ENCODE results near the gene S100A13. TPM values are rescaled to one million over a fixed set of nuclear protein-coding genes. Genes with fewer than 3 reads are reported as not detected.
"Not testable (repeated sequence)": the region's sequence is repeated elsewhere in the genome, so short reads cannot be mapped to it uniquely, and the experiment has no call there.

The S100A13 gene
- total RNA-seq, 1 donor from 2014 or later, result 33.7 TPM

DNA sequence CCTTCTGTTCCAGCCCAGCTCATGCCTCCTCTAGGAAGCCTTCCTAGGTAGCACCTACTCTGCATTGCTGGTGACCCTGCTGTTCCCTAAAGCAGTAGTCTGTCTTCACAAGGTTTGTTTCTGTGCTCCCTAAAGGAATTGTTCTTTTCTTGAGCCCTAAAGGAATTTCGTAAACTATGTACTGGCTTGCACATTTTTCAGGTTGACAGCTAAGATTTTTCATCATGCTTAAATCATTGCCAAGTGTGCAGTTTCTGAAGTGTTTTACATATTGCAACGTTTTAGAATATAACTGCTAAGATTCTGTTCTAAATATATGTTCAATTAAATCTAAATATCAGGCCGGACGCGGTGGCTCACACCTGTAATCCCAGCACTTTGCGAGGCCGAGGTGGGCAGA is 27.5 kb downstream of the S100A13 start:
- Mint-ChIP-seq H3K4me3 (peak overlapping the region; percentile 32), H3K4me1 (peaks cover 17% of the 10 kb centered on the region), H3K27me3 (ENCODE audit: low read depth) (no peaks in the 10 kb centered on the region), H3K9me3 (no peaks in the 10 kb centered on the region), H3K27ac (ENCODE audit: unreplicated experiment) (peak overlapping the region; percentile 61), H3K36me3 (ENCODE audit: low read depth) (no peaks in the 10 kb centered on the region)
- TF ChIP-seq, protein P1, sequence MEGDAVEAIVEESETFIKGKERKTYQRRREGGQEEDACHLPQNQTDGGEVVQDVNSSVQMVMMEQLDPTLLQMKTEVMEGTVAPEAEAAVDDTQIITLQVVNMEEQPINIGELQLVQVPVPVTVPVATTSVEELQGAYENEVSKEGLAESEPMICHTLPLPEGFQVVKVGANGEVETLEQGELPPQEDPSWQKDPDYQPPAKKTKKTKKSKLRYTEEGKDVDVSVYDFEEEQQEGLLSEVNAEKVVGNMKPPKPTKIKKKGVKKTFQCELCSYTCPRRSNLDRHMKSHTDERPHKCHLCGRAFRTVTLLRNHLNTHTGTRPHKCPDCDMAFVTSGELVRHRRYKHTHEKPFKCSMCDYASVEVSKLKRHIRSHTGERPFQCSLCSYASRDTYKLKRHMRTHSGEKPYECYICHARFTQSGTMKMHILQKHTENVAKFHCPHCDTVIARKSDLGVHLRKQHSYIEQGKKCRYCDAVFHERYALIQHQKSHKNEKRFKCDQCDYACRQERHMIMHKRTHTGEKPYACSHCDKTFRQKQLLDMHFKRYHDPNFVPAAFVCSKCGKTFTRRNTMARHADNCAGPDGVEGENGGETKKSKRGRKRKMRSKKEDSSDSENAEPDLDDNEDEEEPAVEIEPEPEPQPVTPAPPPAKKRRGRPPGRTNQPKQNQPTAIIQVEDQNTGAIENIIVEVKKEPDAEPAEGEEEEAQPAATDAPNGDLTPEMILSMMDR (conservative IDR thresholded peaks at IDR 0.05), result no peak
- DNase-seq (ENCODE audit: low read depth, low spot score), result no peak

DNA sequence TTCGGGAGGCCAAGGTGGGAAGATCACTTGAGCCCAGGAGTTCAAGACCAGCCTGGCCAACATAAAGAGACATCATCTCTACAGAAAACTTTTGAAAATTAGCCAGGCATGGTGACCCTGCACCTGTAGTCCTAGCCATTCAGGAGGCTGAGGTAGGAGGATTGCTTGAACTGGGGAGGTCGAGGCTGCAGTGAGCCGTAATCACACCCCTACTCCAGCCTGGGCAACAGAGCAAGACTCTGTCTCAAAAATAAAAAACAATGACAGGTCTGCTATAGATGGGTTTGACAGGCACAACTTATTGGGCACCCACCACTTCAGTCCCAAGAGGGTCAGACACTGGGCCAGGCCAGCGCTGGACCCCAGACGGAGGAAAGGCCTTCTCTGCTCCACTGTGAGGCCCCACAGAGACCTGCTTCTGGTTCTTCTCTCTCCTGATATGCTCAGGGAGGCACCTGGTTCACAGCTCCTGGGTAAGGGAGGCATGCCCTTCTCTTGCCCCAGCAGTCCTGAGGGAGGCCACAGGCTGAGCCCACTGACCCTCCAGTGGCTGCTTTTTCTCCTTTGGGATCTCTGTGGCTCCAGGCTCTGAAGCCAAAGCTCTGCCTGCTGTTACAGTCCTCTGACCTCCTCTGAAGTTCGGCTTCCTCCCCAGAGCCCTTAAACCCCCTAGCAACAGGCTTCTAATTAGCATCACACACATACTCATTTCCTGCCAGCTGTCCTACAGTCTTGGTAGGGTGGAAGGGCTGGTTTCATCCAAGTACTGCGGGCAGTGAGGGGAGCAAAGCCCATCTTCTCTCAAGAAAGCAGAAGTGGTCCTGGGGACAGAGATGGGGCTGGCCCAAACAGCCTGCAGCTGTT is 28.8 kb downstream of the S100A13 start:
- TF ChIP-seq, protein P1 (conservative IDR thresholded peaks at IDR 0.05), result no peak
- no peaks in the 10 kb centered on the region for H3K36me3 Mint-ChIP-seq (ENCODE audit: low read depth)
- H3K4me1 Mint-ChIP-seq, result peaks cover 25% of the 10 kb centered on the region
- H3K27ac Mint-ChIP-seq (ENCODE audit: unreplicated experiment), result peak overlapping the region; percentile 94
- H3K27me3 Mint-ChIP-seq (ENCODE audit: low read depth), result no peaks in the 10 kb centered on the region
- H3K9me3 Mint-ChIP-seq, result no peaks in the 10 kb centered on the region
- H3K4me3 Mint-ChIP-seq, result peak overlapping the region; percentile 14
- no peak for DNase-seq (ENCODE audit: low read depth, low spot score)

DNA sequence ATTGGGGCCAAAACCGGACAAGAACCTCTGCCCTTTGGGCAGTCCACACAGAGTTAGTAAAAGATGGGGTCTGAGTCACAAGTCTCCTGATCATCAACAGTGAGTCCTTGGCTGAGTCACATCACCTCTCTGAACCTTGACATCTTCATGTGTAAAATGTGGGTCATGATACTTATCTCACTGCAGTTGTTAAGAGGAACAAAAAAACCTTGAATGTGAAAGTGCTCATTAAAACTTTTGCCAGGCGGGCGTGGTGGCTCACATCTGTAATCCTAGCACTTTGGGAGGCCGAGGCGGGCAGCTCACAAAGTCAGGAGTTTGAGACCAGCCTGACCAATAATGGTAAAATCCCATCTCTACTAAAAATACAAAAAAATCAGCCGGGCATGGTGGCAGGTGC is 30.1 kb downstream of the S100A13 start:
- Mint-ChIP-seq H3K4me3 (no peak overlapping the region), H3K27ac (ENCODE audit: unreplicated experiment) (peak overlapping the region; percentile 35), H3K4me1 (peaks cover 35% of the 10 kb centered on the region), H3K9me3 (no peaks in the 10 kb centered on the region), H3K27me3 (ENCODE audit: low read depth) (no peaks in the 10 kb centered on the region), H3K36me3 (ENCODE audit: low read depth) (no peaks in the 10 kb centered on the region)
- DNase-seq (ENCODE audit: low read depth, low spot score), result no peak
- TF ChIP-seq, protein P1 (conservative IDR thresholded peaks at IDR 0.05), result no peak

DNA sequence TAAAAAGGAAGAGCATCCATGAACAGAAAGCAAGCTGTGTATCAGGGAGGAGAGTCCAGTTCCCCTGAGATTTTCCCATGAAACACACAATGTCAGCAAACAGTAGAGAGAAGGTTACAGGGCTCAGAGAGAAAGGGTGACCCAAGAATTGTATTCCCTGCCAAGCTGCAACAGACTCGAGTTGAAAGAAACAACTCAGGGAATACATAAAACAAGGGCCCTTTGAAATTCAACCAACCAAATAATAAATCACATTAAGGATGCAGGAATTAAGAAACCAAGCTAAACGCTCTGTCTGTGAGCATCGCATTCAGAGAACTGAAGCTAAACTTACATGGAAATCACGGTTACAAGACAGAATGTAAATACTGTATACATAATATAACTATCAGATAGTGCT is 34.6 kb downstream of the S100A13 start:
- Mint-ChIP-seq H3K36me3 (ENCODE audit: low read depth) (no peaks in the 10 kb centered on the region), H3K4me3 (peak overlapping the region; percentile 22), H3K27me3 (ENCODE audit: low read depth) (no peaks in the 10 kb centered on the region), H3K4me1 (peaks cover 27% of the 10 kb centered on the region), H3K9me3 (no peaks in the 10 kb centered on the region), H3K27ac (ENCODE audit: unreplicated experiment) (peak overlapping the region; percentile 23)
- TF ChIP-seq, protein P1 (conservative IDR thresholded peaks at IDR 0.05), result no peak
- DNase-seq (ENCODE audit: low read depth, low spot score), result no peak

DNA sequence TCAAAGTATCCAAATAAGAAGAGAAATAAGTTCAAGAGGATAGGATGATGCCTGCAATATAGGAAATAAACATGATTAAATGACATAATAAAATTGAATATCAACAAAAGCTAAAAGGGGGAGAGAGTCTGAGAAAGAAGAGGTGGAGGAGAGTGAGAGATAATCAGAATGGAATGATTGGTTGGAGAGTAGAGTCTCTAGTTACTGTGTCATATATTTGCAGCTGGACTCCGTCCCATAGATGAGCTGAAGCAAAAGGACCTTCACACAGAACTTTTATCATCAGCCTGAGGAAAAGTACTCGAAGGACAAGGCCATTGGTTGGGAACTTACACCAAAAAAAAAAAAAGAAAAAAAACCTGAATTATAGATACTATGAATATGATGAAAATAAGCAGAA is 38.8 kb downstream of the S100A13 start:
- Mint-ChIP-seq H3K4me1 (peaks cover 47% of the 10 kb centered on the region), H3K4me3 (no peak overlapping the region)
- TF ChIP-seq, protein P1 (conservative IDR thresholded peaks at IDR 0.05), result no peak

DNA sequence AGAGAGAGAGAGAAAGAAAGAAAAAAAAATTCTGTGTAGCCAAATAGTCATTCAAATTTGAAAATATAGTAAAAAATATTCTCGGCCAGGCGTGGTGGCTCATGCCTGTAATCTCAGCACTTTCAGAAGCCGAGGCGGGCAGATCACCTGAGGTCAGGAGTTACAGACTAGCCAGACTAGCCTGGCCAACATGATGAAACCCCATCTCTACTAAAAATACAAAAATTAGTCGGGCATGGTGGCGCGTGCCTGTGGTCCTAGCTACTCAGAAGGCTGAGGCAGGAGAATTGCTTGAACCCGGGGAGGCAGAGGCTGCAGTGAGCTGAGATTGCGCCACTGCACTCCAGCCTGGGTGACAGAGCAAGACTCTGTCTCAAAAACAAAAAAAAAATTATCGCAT is 39.3 kb downstream of the S100A13 start:
- not testable (repeated sequence) for H3K27ac Mint-ChIP-seq (ENCODE audit: unreplicated experiment); H3K9me3 Mint-ChIP-seq; H3K36me3 Mint-ChIP-seq (ENCODE audit: low read depth); H3K27me3 Mint-ChIP-seq (ENCODE audit: low read depth); H3K4me3 Mint-ChIP-seq; DNase-seq (ENCODE audit: low read depth, low spot score)
- peaks cover 47% of the 10 kb centered on the region for H3K4me1 Mint-ChIP-seq

More for the DNA sequence above, 38.8 kb downstream of the S100A13 start:
- H3K9me3 Mint-ChIP-seq, result no peaks in the 10 kb centered on the region
- no peak for DNase-seq (ENCODE audit: low read depth, low spot score)
- H3K27ac Mint-ChIP-seq (ENCODE audit: unreplicated experiment), result no peak overlapping the region
- H3K27me3 Mint-ChIP-seq (ENCODE audit: low read depth), result no peaks in the 10 kb centered on the region
- H3K36me3 Mint-ChIP-seq (ENCODE audit: low read depth), result no peaks in the 10 kb centered on the region

Data from neural crest cell (in vitro differentiated cells).